ENCODE data around the gene APOL1.

DNA sequence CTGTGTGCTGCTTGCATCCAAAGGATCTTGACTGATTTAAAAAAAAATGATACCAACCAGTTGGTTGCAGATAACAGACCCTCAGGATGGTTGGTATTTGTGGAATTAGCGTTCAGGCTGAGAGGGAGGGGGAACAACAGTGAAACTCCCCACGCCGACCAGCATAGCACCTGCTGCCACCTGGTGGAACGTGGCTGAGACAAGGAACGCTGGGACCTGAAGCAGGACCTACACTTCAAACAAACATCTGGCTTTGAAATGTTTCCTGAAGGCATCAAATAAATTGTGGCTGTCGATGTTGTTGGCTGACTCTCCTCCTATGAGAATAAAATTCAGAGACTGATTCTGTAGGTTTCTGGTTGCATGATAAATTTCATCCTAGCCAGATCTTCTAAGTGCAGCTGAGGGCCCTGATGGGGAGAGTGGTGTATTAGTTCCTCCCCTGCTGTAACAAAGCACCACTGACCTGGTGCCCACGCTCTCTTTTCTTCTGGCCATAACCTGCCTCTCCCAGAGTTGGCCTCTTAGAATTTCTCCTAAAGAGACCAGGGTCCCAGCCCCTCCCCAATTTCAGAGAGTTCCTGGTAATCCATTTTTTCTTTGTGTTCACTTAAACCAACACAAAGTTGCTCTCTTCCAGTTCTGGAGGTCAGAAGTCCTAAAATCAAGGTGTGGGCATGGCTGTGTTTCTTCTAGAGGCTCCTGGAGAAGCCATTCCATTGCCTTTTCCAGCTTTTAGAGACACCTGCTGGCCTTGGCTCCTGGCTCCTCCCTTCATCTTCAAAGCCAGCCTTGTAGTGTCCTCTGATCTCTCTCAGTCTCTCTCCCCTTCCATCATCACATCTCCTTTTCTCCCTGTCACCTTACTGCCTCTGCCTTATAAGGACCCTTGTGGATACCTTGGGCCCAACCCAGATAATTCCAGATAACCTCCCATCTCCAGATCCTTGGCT, 30.9 kb upstream of the APOL1 start:
- TF ChIP-seq, protein P1, sequence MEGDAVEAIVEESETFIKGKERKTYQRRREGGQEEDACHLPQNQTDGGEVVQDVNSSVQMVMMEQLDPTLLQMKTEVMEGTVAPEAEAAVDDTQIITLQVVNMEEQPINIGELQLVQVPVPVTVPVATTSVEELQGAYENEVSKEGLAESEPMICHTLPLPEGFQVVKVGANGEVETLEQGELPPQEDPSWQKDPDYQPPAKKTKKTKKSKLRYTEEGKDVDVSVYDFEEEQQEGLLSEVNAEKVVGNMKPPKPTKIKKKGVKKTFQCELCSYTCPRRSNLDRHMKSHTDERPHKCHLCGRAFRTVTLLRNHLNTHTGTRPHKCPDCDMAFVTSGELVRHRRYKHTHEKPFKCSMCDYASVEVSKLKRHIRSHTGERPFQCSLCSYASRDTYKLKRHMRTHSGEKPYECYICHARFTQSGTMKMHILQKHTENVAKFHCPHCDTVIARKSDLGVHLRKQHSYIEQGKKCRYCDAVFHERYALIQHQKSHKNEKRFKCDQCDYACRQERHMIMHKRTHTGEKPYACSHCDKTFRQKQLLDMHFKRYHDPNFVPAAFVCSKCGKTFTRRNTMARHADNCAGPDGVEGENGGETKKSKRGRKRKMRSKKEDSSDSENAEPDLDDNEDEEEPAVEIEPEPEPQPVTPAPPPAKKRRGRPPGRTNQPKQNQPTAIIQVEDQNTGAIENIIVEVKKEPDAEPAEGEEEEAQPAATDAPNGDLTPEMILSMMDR (conservative IDR thresholded peaks at IDR 0.05): peak; percentile 96
- no peak for TF ChIP-seq ZFX (IDR thresholded peaks at IDR 0.05)
